Trophoblast cell (in vitro differentiated cells and primary cell): ENCODE measurements around the gene LRRC4B.

Source experiments
- DNase-seq, 2 donors: peaks; one replicate each; pipeline ENCODE4 v3.0.0-alpha.2; 2016
- H2AFZ ChIP-seq: 2 replicates; pipeline ENCODE4 v1.6.1; 2013; ENCODE audit warnings: low read length, moderate library complexity, mild to moderate bottlenecking; ENCODE audit not compliant: insufficient read depth, poor library complexity
- H2AK5ac ChIP-seq: 2 replicates; pipeline ENCODE4 v1.6.1; 2013; ENCODE audit warnings: mild to moderate bottlenecking, low read length
- H2BK120ac ChIP-seq: 2 replicates; pipeline ENCODE4 v1.6.1; 2013; ENCODE audit warnings: low read length, mild to moderate bottlenecking, moderate library complexity; ENCODE audit not compliant: insufficient read depth, poor library complexity
- H2BK12ac ChIP-seq: 2 replicates; pipeline ENCODE4 v1.6.1; 2013; ENCODE audit warnings: mild to moderate bottlenecking, low read length, moderate library complexity
- H2BK5ac ChIP-seq: 2 replicates; pipeline ENCODE4 v1.6.1; 2013; ENCODE audit warnings: low read length, low read depth, moderate library complexity, mild to moderate bottlenecking; ENCODE audit not compliant: poor library complexity
- H3K14ac ChIP-seq: 2 replicates; pipeline ENCODE4 v1.6.1; 2013; ENCODE audit warnings: mild to moderate bottlenecking, low read length
- H3K18ac ChIP-seq: 2 replicates; pipeline ENCODE4 v1.6.1; 2013; ENCODE audit warnings: mild to moderate bottlenecking, low read length
- H3K23ac ChIP-seq: 2 replicates; pipeline ENCODE4 v1.6.1; 2013; ENCODE audit warnings: low read length
- H3K27ac ChIP-seq: 2 replicates; pipeline ENCODE4 v1.5.1; 2013; ENCODE audit warnings: low read depth, mild to moderate bottlenecking, inconsistent platforms, low read length, moderate library complexity
- H3K27me3 ChIP-seq: 2 replicates; pipeline ENCODE4 v1.6.1; 2013; ENCODE audit warnings: inconsistent platforms, mild to moderate bottlenecking, low read length, moderate library complexity; ENCODE audit not compliant: insufficient read depth
- H3K36me3 ChIP-seq, 2 experiments: 1 replicate in 1 of 2; 2 replicates in 1 of 2; pipeline ENCODE4 v1.6.1; 2013; ENCODE audit warnings: low read length in 2 of 2, mild to moderate bottlenecking in 2 of 2, moderate library complexity in 1 of 2; ENCODE audit not compliant: insufficient read depth in 2 of 2, control insufficient read depth in 1 of 2
- H3K4ac ChIP-seq: 2 replicates; pipeline ENCODE4 v1.6.1; 2013; ENCODE audit warnings: low read depth, mild to moderate bottlenecking, low read length, moderate library complexity
- H3K4me1 ChIP-seq, 2 experiments: 1 replicate in 1 of 2; 2 replicates in 1 of 2; pipeline ENCODE4 v1.6.1; 2013; ENCODE audit warnings: low read length in 2 of 2, mild to moderate bottlenecking in 2 of 2, moderate library complexity in 1 of 2; ENCODE audit not compliant: insufficient read depth in 2 of 2, control insufficient read depth in 1 of 2
- H3K4me2 ChIP-seq: 2 replicates; pipeline ENCODE4 v1.6.1; 2013; ENCODE audit warnings: inconsistent platforms, mild to moderate bottlenecking, low read length, moderate library complexity
- H3K4me3 ChIP-seq: 2 replicates; pipeline ENCODE4 v1.5.1; 2013; ENCODE audit warnings: mild to moderate bottlenecking, low read depth, low read length, inconsistent platforms
- H3K79me1 ChIP-seq: one replicate; pipeline ENCODE4 v1.6.1; 2013; ENCODE audit warnings: low read length
- H3K79me2 ChIP-seq: 2 replicates; pipeline ENCODE4 v1.6.1; 2013; ENCODE audit warnings: low read length, mild to moderate bottlenecking; ENCODE audit not compliant: control insufficient read depth, insufficient read depth, poor library complexity
- H3K9ac ChIP-seq: 2 replicates; pipeline ENCODE4 v1.6.1; 2013; ENCODE audit warnings: mild to moderate bottlenecking, low read length
- H3K9me3 ChIP-seq: 2 replicates; pipeline ENCODE4 v1.6.1; 2013; ENCODE audit warnings: low read depth, mild to moderate bottlenecking, control low read depth, inconsistent platforms, low read length; ENCODE audit not compliant: insufficient read depth
- H4K12ac ChIP-seq: 2 replicates; pipeline ENCODE4 v1.6.1; 2013; ENCODE audit warnings: low read depth, mild to moderate bottlenecking, low read length, moderate library complexity
- H4K8ac ChIP-seq: 2 replicates; pipeline ENCODE4 v1.6.1; 2013; ENCODE audit warnings: low read depth, mild to moderate bottlenecking, low read length, moderate library complexity
- H4K91ac ChIP-seq: one replicate; pipeline ENCODE4 v1.6.1; 2013; ENCODE audit warnings: low read depth, mild to moderate bottlenecking, low read length, moderate library complexity
- WGBS: extraction: QIAGEN DNeasy Blood & Tissue Kit; methylation state at CpG from one replicate; pipeline ENCODE4 v1.1.7; 2013; ENCODE audit warnings: missing lambda C conversion rate; ENCODE audit not compliant: insufficient read length, insufficient coverage; ENCODE audit errors: extremely low coverage; 5-methylcytosine and 5-hydroxymethylcytosine counted together

The LRRC4B gene

DNA sequence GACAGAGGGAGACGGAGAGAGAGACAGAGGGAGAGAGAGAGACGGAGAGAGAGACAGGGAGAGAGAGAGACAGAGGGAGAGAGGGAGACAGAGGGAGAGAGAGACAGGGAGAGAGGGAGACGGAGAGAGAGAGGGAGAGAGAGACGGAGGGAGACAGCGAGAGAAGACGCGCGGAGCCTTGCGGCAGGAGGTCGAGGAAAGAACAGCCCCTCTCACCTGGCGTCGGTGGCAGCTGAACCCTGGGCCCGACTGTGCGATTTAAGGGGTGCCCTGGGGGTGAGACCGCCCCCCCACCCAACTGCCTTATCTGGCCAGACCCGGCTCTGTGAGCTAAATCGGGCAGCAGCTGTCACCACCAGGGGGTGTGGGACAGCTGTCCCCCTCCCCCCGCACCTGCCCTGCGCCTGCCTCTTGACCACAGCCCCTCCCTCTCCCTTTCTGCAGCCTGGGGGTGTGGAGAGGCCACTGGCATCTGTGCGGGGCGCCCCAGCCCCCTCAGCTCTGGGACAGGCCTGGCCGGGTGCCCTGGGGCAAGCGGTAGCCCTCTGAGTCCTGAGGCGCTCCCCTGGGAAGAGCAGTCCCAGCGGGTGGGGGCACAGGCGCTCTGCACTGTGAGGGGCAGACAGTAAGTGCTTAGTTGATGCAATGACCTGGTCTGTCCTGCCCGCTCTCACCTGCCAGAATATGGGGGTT is 68.0 kb downstream of the LRRC4B start:
- Histone ChIP-seq H2BK12ac (peak overlapping the region; percentile 61), H3K4ac (peak overlapping the region; percentile 67), H3K36me3 (no peaks in the 10 kb centered on the region), H3K4me2 (peak overlapping the region; percentile 37), H3K4me1 (peaks cover 23 to 30% of the 10 kb centered on the region in 2 experiments), H3K23ac (no peak overlapping the region), H2BK120ac (peak overlapping the region; percentile 86), H2BK5ac (peak overlapping the region; percentile 70), H2AFZ (peak overlapping the region; percentile 27), H3K9ac (no peak overlapping the region), H3K79me1 (peaks cover 27% of the 10 kb centered on the region), H3K79me2 (peaks cover 3% of the 10 kb centered on the region), H3K4me3 (peak overlapping the region; percentile 66), H4K91ac (peak overlapping the region; percentile 97), H3K14ac (peak overlapping the region; percentile 91), H4K8ac (peak overlapping the region; percentile 79), H3K27ac (peak overlapping the region; percentile 57), H4K12ac (peak overlapping the region; percentile 49), H2AK5ac (peak overlapping the region; percentile 66), H3K27me3 (no peaks in the 10 kb centered on the region), H3K18ac (peak overlapping the region; percentile 83), H3K9me3 (no peaks in the 10 kb centered on the region)
- WGBS: no CpG with 5 or more reads among the region's 27 CpGs
- DNase-seq: no peak

- no peak overlapping the region for H2BK5ac ChIP-seq
- H2AFZ ChIP-seq: no peak overlapping the region
- no peak overlapping the region for H2BK12ac ChIP-seq
- peaks cover 27% of the 10 kb centered on the region for H3K79me1 ChIP-seq
- H3K14ac ChIP-seq: peak overlapping the region; percentile 6
- H4K8ac ChIP-seq: no peak overlapping the region
- H3K4me3 ChIP-seq: no peak overlapping the region
- peaks cover 23 to 30% of the 10 kb centered on the region in 2 experiments for H3K4me1 ChIP-seq
- H3K18ac ChIP-seq: no peak overlapping the region
- no peak overlapping the region for H2AK5ac ChIP-seq
- no peak for DNase-seq
- no peak overlapping the region for H3K9ac ChIP-seq
- H3K4ac ChIP-seq: peak overlapping the region; percentile 12
- H3K23ac ChIP-seq: no peak overlapping the region
- no peaks in the 10 kb centered on the region for H3K9me3 ChIP-seq
- peaks cover 3% of the 10 kb centered on the region for H3K79me2 ChIP-seq
- H3K4me2 ChIP-seq: peak overlapping the region; percentile 44
- peak overlapping the region; percentile 29 for H4K91ac ChIP-seq
- no peaks in the 10 kb centered on the region for H3K27me3 ChIP-seq
- no peak overlapping the region for H3K27ac ChIP-seq
- H2BK120ac ChIP-seq: no peak overlapping the region
- no peaks in the 10 kb centered on the region for H3K36me3 ChIP-seq
- WGBS: 100% methylated on average over 3 of the region's 11 CpGs
- H4K12ac ChIP-seq: no peak overlapping the region
Observed at GRCh38 chr19:50498219-50499056, 69.8 kb downstream of the LRRC4B start.

- peak overlapping the region; percentile 74 for H4K91ac ChIP-seq
- H3K9me3 ChIP-seq: no peaks in the 10 kb centered on the region
- WGBS: no CpG with 5 or more reads among the region's 8 CpGs
- peaks cover 3% of the 10 kb centered on the region for H3K79me2 ChIP-seq
- no peak overlapping the region for H3K23ac ChIP-seq
- peak overlapping the region; percentile 17 for H3K4me2 ChIP-seq
- peaks cover 23 to 31% of the 10 kb centered on the region in 2 experiments for H3K4me1 ChIP-seq
- peak overlapping the region; percentile 15 for H3K4ac ChIP-seq
- peak overlapping the region; percentile 14 for H4K8ac ChIP-seq
- H2AFZ ChIP-seq: no peak overlapping the region
- H3K27ac ChIP-seq: no peak overlapping the region
- no peak overlapping the region for H3K4me3 ChIP-seq
- peak overlapping the region; percentile 33 for H2BK5ac ChIP-seq
- no peak overlapping the region for H2BK12ac ChIP-seq
- H3K79me1 ChIP-seq: peaks cover 25% of the 10 kb centered on the region
- H4K12ac ChIP-seq: no peak overlapping the region
- H3K14ac ChIP-seq: peak overlapping the region; percentile 41
- no peak overlapping the region for H2AK5ac ChIP-seq
- peak overlapping the region; percentile 15 for H2BK120ac ChIP-seq
- H3K9ac ChIP-seq: no peak overlapping the region
- H3K36me3 ChIP-seq: no peaks in the 10 kb centered on the region
- no peak for DNase-seq
- no peaks in the 10 kb centered on the region for H3K27me3 ChIP-seq
- no peak overlapping the region for H3K18ac ChIP-seq
Observed at GRCh38 chr19:50497022-50497405, 71.2 kb downstream of the LRRC4B start.

DNA sequence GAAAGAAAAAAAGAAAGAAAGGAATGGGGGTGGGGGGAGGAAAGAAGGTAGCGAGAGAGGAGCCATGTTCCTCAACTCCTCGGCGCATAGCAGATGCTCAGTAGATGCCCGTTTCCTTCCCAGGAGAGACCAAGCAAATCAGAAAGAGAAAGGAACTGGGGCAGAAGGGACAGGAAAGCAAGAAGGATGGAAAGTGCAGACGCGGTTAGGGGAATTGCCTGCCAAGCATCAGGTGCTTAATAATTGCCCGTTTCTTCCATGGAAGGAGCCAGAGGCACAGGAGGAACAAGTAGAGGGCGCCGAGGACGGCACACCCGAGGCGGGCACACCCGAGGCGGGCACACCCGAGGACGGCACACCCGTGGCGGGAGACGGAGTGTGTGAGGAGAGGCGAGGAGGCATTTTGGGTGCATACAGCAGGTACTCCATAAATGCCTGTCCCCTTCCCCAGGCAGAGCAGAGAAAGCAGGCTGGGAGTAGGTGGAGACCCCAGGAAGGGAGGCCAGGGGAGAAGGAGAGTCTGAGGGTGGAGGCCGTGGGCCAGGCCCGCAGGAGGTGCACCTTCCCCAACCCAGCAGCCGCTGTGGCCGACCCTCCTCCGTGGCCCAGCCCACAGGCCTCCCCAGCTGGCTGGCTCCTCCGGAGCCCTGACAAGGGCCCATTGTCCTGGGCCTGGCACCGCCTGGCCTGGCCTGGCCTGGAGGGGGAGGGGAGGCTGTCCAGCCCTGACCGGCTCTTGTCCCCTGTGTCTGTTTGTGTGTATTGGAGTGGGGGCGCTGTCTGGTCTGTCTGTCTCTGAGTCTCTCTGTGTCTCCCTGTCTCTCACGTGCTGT is 71.8 kb downstream of the LRRC4B start:
- no peaks in the 10 kb centered on the region for H3K27me3 ChIP-seq
- H3K27ac ChIP-seq: no peak overlapping the region
- DNase-seq: no peak
- peaks cover 20% of the 10 kb centered on the region for H3K79me1 ChIP-seq
- H3K14ac ChIP-seq: no peak overlapping the region
- no peak overlapping the region for H3K4me3 ChIP-seq
- no peak overlapping the region for H3K23ac ChIP-seq
- H2BK12ac ChIP-seq: peak overlapping the region; percentile 0
- peaks cover 20 to 28% of the 10 kb centered on the region in 2 experiments for H3K4me1 ChIP-seq
- H3K36me3 ChIP-seq: no peaks in the 10 kb centered on the region
- no peak overlapping the region for H3K4ac ChIP-seq
- H4K8ac ChIP-seq: no peak overlapping the region
- peak overlapping the region; percentile 74 for H4K91ac ChIP-seq
- H3K4me2 ChIP-seq: peak overlapping the region; percentile 17
- H2BK5ac ChIP-seq: no peak overlapping the region
- H2AFZ ChIP-seq: no peak overlapping the region
- H3K9me3 ChIP-seq: no peaks in the 10 kb centered on the region
- no peak overlapping the region for H3K18ac ChIP-seq
- peak overlapping the region; percentile 19 for H2BK120ac ChIP-seq
- peak overlapping the region; percentile 1 for H2AK5ac ChIP-seq
- no peak overlapping the region for H3K9ac ChIP-seq
- no peak overlapping the region for H4K12ac ChIP-seq
- peaks cover 3% of the 10 kb centered on the region for H3K79me2 ChIP-seq
- no CpG with 5 or more reads among the region's 30 CpGs for WGBS
